Measurements from ENCODE around the gene USP31.
A peak's percentile ranks its signal among the peaks of the same experiment; 100 is the strongest.

USP31 gene

DNA sequence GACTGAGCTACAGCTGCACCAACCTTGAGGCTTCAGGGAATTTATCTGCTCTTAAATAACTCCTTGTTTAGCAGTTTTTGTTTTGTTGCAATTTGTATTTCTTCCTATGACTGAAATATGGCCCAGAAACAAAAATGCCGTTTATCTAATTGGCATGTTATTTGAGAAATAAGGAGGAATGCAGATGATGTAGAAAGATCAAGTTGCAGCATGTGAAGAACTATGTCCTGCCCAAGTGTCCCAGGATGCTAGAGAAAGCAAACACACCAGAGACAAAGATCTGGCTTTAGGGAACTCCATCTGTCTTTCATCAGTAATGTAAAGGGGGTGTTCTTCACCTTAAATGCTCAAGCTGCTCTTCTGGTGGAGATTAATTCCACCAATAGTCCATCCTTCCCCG is 29.7 kb downstream of the USP31 start:
- H3K9me3 ChIP-seq, result no peaks in the 10 kb centered on the region
- intact Hi-C loops (cut with DNase I; ENCODE audit: low total_unique reads), result no loop called here
- H3K36me3 ChIP-seq, result no peaks in the 10 kb centered on the region
- peaks cover 0 to 58% (median 34%) of the 10 kb centered on the region in 4 donors for H3K4me1 ChIP-seq
- H3K4me3 ChIP-seq, result no peak overlapping the region
- no peak for DNase-seq
- TF ChIP-seq, protein P1, sequence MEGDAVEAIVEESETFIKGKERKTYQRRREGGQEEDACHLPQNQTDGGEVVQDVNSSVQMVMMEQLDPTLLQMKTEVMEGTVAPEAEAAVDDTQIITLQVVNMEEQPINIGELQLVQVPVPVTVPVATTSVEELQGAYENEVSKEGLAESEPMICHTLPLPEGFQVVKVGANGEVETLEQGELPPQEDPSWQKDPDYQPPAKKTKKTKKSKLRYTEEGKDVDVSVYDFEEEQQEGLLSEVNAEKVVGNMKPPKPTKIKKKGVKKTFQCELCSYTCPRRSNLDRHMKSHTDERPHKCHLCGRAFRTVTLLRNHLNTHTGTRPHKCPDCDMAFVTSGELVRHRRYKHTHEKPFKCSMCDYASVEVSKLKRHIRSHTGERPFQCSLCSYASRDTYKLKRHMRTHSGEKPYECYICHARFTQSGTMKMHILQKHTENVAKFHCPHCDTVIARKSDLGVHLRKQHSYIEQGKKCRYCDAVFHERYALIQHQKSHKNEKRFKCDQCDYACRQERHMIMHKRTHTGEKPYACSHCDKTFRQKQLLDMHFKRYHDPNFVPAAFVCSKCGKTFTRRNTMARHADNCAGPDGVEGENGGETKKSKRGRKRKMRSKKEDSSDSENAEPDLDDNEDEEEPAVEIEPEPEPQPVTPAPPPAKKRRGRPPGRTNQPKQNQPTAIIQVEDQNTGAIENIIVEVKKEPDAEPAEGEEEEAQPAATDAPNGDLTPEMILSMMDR (IDR thresholded peaks at IDR 0.05), result no peak
- peak overlapping the region in 1 of 2 donors; percentile 56 for H3K27ac ChIP-seq
- H3K27me3 ChIP-seq, result no peaks in the 10 kb centered on the region

GRCh38 chr16:23114131-23114904 is 34.9 kb downstream of the USP31 start:
- H3K4me1 ChIP-seq, result peaks cover 0 to 23% (median 15%) of the 10 kb centered on the region in 4 donors
- H3K36me3 ChIP-seq, result no peaks in the 10 kb centered on the region
- H3K27me3 ChIP-seq, result no peaks in the 10 kb centered on the region
- intact Hi-C loops (cut with DNase I; ENCODE audit: low total_unique reads), result no loop called here
- H3K4me3 ChIP-seq, result no peak overlapping the region
- no peaks in the 10 kb centered on the region for H3K9me3 ChIP-seq
- DNase-seq, result no peak
- TF ChIP-seq, protein P1 (IDR thresholded peaks at IDR 0.05), result no peak
- no peak overlapping the region for H3K27ac ChIP-seq

- Histone ChIP-seq H3K4me3 (no peak overlapping the region), H3K4me1 (peaks cover 0 to 12% (median 7%) of the 10 kb centered on the region in 4 donors), H3K27me3 (no peaks in the 10 kb centered on the region), H3K27ac (no peak overlapping the region), H3K9me3 (no peaks in the 10 kb centered on the region), H3K36me3 (no peaks in the 10 kb centered on the region)
- intact Hi-C loops (cut with DNase I; ENCODE audit: low total_unique reads), result no loop called here
- DNase-seq, result no peak
- TF ChIP-seq, protein P1 (IDR thresholded peaks at IDR 0.05), result no peak
Observed at GRCh38 chr16:23113185-23113584, 36.1 kb downstream of the USP31 start.

DNA sequence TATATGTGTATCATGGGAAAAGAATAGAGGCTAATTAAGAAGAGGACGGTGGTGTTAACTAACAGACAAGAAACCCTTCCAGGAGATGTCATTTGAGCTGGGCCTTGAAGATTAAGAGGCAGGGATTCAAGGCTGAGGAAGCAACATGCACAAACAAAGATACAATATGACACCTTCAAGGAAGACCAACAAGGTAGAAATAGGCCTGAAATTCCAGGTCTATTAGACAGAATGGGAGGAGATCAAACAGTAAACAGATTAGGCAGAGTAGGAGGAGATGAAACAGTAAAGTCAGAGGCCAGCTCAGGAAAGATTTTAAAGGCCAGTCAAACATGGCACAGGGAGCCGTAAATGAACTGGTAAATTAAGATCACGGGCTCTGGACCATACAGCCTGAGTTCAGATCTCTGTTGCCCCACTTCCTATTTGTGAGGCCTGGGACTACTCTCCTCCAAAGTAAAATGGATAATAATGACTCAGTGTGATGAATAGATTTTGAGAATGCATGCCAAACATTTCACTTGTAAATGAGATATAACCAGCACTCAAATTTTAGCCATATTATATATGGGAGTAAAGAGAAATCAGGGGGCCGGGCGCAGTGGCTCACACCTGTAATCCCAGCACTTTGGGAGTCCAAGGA is 38.9 kb downstream of the USP31 start:
- no peaks in the 10 kb centered on the region for H3K27me3 ChIP-seq
- no peak overlapping the region for H3K4me3 ChIP-seq
- no peaks in the 10 kb centered on the region for H3K4me1 ChIP-seq
- TF ChIP-seq, protein P1 (IDR thresholded peaks at IDR 0.05), result no peak
- peaks cover 0 to 16% (median 4%) of the 10 kb centered on the region in 3 donors for H3K36me3 ChIP-seq
- H3K27ac ChIP-seq, result no peak overlapping the region
- DNase-seq, result no peak
- no peaks in the 10 kb centered on the region for H3K9me3 ChIP-seq
- intact Hi-C loops (cut with DNase I; ENCODE audit: low total_unique reads), result no loop called here

DNA sequence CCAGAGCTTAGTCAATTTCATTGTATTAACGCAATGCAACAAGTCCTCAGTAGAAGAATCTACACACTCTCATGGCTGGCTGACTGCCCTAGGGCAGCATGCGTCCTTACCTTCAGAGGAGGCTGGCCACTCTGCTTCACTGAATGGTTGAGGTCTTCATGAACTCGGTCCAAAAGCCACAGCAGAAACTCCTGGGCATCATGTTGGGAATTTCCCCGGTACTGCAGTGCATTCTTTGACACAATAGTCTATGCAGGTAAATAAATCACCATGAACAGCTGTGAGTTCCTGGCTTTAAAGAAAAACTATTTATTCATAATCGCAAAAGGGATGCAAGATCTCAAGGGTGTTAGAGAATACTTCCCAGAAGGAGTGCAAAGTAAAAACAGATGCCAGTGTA is 41.3 kb downstream of the USP31 start:
- peaks cover 0 to 16% (median 4%) of the 10 kb centered on the region in 3 donors for H3K36me3 ChIP-seq
- intact Hi-C loops (cut with DNase I; ENCODE audit: low total_unique reads), result no loop called here
- no peak overlapping the region for H3K4me3 ChIP-seq
- H3K27me3 ChIP-seq, result no peaks in the 10 kb centered on the region
- H3K4me1 ChIP-seq, result peaks cover 0 to 16% (median 7%) of the 10 kb centered on the region in 4 donors
- TF ChIP-seq, protein P1 (IDR thresholded peaks at IDR 0.05), result no peak
- no peak overlapping the region for H3K27ac ChIP-seq
- H3K9me3 ChIP-seq, result no peaks in the 10 kb centered on the region
- no peak for DNase-seq
